ENCODE data around the gene OTC. TPM values are rescaled to one million over a fixed set of nuclear protein-coding genes. Genes with fewer than 3 reads are reported as not detected.
A peak's percentile ranks its signal among the peaks of the same experiment; 100 is the strongest.

The OTC gene
- total RNA-seq: not detected

DNA sequence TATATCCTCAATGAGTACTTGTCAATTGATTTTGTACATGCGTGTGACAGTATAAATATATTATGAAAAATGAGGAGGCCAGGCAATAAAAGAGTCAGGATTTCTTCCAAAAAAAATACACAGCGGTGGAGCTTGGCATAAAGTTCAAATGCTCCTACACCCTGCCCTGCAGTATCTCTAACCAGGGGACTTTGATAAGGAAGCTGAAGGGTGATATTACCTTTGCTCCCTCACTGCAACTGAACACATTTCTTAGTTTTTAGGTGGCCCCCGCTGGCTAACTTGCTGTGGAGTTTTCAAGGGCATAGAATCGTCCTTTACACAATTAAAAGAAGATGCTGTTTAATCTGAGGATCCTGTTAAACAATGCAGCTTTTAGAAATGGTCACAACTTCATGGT is at the start of gene OTC:
Gene OTC, plus strand, starts transcription at position 243 of the 400 bp plus-strand sequence. Its CDS starts 93 bp downstream, at position 336.
- no peak for DNase-seq

DNA sequence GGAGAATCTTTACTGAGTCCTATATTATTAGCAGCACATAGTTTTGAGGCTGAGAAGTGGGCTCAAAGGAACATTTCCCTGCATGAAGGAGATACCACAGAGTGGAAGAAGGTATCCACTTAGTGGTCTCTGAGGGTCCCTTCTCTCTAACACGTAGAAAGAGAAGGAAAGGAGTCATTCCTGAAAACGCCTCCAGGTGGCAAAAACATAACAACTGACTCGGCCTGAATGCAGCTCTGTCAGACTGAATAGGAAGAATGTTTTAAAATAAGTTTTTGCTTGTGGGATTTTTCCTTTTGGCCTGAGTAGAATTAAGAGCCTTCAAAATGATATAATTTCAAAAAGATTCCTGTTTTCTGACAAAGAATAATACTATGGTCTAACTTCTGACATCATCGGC is 48.4 kb upstream of the OTC start:
- DNase-seq: peak; percentile 21

DNA sequence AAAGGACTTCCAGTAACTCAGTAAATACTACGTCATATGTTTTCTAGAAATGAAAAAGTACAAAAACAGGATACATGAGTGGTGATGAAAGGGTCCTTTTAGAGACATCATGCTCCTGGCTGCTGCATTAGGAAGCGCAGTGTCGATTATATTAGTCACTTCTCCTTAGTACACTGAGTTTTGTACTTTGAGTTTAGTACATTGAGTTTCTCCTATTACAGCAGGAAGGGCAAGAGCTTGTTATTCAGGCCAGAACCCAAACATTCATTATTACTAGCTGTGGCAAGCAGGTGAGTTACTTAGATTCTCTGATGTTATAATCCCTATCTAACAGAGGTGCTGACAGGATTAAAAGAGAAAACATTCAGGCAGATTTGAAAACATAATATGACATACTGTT is 46.4 kb upstream of the OTC start:
- no peak for DNase-seq

DNA sequence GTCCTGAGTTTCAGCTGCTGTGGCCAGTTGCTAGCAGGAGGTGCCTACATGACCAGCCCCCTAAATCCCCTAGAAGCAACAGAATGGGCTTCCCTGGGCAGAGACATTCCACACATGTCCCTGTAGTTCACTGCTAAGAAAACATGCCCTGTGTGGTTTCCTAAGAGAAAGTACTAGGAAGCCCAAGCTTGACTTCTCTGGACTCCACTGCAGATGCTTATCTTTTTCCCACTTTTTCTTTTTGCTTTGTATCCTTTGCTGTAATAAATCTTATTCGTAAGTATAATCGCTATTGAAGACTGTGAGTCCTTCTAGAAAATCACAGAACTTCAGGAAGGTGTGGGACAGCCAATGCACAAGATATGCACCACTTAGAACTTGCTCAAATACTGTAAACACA is 40.7 kb upstream of the OTC start:
- DNase-seq: no peak

DNA sequence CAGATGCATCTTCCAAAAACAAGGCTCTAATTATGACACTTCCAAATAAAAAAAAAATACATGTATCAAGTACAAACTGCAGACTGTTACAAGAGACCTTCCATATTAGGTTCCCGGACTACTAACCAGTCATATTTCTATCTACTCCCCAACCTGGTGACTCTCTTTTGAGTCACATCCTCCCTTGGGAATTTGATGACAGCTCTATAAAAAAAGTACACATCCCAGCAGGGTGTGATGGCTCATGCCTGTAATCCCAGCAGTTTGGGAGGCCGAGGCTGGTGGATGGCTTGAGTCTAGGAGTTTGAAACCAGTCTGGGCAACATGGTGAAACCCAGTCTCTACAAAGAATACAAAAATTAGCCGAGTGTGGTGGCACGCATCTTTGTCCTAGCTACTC is 40.0 kb upstream of the OTC start:
- DNase-seq: no peak

DNA sequence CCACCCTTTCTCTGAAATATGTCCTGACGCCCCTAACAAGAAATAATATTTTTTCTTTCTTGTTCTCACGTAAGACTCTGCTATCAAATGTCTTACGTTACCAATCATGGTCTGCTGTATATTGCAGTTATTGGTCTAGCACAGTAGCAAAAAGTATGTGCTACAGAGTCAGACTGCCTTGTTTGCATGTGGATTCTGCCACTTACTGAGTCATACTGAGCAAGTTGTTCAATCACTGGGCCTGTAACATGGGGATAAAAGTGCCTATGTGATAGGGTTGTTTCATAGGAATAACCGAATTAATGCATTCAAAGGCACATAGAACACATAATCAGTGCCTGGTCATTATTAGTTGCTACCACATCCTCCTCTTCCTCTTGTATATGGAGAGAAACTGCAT is 39.2 kb upstream of the OTC start:
- DNase-seq: no peak

DNA sequence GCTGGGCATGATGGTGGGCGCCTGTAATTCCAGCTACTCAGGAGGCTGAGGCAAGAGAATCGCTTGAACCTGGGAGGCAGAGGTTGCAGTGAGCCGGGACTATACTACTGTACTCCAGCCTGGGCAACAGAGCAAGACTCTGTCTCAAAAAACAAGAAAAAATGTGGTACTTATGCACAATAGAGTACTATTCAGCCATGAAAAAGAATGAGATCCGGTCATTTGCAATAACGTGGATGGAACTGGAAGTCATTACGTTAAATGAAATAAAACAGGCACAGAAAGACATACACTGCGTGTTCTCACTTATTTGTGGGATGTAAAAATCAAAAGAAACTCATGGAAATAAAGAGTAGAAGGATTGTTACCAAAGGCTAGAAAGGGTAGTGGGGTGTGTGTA is 37.2 kb upstream of the OTC start:
- no peak for DNase-seq

DNA sequence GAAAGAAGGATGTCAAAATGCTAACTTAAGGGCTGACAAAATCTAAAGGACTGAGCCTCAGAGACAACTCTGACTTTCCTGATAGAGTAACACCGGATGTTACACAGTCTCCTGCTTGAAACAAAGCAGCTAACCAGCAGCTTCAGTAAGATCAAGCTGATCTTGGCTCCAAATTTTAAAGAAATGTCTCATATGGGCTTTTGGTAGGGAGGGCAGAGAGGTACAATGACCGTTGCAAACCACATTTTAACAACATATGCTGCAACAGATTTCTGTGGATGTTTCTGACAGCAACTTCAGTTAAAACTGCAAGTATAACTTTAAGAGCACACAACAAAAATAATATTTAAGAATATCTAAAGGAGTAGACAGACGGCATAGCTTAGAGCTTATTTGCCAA is 34.2 kb upstream of the OTC start:
- no peak for DNase-seq

DNA sequence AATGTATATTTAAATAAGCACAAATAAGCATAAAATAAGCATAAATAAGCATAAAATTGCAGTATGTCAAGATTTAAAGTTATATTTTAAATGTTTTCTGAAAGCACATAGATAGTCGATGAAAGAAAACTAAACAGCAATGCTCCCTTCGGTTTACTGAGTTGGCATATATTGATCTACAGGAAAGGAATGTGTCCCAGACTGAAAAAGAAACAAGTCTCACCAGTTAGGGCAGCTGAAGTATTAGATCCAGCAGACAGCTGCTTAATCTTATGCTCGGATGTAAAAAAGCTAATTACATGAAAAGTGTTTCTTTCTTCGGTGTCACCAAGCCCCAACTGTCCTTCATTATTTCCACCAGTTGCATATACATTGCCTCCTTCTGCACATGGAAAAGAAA is 33.8 kb upstream of the OTC start:
- no peak for DNase-seq

DNA sequence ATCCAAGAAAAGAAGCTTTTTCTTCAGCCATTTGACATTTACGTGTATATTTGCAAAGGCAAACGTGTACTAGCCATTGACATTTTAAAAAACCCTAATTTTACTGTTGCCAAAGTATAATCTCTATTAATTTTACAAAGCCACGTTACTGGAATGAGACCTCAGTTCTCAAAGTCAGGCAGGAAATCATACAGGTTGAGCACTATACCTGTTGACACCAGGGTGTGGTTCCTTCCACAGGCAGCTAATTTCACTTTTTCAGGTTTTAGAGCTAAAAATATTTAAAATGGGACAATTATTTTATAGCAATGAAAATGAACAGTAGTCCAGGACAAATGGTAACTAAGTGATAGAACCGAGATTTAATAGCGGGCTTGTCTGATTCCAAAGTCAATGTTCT is 31.6 kb upstream of the OTC start:
- no peak for DNase-seq

DNA sequence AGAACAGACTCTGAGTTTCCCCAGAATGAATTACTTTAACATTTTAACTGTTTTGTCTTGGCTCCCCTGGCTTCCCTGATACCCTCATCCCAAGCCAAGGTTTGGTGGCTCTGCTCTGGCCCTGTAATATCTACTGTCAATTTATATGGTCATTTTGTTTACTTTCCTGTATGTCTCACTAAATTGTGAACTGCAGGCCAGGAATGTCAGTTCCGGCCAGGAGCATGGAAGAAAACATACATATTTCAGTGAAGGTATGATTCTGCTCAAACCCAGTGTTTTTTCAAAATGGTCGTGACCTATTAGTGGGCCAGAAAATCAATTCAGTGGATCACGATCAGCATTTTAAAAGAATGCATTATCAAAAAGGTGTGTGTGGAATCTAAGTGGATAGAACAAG is 26.3 kb upstream of the OTC start:
- DNase-seq: no peak

DNA sequence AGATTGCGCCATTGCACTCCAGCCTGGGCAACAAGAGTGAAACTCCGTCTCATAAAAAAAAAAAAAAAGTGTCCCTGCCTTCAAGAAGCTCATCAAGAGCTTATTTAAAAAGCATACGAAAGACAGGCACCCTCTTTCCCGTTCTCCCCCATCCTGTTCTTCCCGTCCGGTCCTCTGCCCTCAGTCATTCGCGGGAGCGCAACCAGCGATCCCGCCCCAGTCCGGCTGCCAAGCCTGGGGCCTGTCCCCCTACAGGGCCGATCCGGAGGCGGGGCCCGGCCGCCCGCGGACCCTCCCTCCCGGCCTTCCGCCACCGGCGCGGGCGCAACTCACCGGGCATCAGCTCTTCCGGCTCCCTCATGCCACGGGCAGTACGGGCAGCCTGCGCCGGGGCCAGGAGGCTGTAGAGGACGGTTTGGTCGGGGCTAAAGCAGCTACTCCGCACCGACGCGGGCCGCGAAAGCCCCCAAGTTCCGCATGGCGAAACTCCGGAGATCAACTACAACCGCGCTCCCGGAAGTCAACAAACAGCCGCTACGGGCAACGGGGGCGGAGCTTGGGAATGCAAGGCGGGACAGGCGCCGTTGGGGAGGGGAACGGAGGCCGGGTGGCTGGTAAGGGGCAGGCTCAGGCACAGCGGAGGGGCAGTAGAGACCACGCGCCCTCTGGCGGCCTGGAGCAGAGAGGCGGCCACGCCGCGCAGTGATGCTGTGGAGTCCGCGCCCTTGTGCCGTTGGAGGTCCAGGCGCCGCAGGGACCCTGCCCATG is 25.2 kb upstream of the OTC start, which contains the start of gene RPGR:
Gene RPGR, minus strand, starts transcription at position 503 of the 768 bp plus-strand sequence. Its CDS starts 142 bp downstream, at position 361.
- DNase-seq: peak; percentile 97

DNA sequence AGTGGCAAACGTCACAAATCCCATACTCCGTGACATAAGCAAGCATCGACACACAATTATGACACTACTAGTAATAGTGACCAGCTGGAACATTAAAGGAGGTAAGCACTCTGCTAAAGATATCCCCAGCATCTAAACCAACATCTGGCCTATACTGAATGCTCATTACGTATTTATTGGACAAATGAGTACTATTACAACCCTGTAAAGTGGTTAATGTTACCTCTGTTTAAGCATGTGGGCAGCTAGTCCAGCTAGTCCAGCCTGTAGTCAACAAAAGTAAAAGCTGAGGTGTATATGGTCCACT is 24.7 kb upstream of the OTC start:
- DNase-seq: no peak

DNA sequence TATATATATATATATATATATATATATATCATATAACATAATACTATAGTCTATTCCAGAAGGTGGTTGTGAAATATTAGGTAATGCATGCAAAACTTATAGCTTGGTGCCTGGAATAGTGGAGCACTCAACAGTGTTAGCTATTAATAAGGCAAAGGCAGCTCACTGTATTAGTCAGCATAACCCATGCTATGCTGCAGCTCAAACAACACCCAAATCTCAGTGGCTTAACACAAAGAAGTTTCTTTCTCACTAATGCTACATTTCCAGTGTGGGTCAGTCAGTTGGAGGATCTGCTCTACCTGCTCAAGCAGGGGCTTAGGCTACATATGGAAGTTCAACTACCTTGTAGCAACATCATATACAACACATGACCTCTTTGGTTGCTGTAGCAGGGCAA is 19.9 kb upstream of the OTC start:
- no peak for DNase-seq

DNA sequence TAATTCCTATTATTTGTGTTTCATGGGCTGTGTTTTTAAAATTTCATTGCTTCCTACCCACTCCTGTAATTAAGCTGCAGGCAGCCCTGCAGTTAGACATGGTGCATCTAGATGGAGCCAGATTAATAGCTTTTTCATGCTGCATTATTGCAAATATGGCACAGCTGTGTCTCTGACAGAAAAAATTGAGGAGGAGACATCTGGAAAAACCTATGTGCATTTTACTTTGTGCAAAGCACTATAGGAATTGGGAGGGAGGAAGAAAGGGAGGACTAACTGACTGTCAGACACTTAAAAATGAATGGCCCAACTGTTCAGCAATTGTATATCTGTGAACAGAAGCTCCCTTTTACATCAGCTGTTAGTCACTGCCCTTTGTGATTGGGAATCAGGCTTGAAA is 17.0 kb upstream of the OTC start:
- peak; percentile 68 for DNase-seq

DNA sequence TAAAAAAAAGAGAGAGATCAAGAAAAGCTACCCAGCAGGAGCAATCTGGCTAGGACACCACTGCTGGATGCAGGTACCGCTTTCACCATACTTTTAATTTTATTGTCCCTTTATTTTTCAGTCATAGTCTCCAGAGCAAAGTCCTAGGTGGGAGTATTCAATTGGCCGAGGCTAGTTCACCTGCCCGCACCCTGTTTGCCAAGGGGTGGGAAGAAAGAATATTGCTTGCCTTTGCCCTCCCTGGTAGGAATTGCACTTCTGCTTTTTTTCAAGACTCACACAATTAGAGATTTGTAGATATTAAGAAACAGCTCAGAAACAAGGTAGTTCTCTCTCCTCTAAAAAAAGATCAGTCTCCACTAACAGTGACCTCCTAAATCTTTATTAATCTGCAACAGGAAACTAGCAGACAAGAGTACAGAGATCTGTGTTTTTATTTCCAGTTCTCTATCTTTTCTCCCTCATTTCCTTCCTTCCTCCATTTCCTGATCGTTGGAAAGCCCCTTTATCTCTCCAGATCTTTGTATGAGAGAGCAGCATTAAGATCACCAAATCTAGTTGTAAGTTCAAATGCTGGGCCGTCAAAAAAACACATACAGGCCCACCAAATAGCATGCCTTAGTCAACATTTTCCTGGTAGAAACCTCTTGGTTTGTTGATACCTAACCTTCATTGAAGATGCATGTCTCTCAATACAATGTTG is 15.7 kb upstream of the OTC start:
- no peak for DNase-seq

DNA sequence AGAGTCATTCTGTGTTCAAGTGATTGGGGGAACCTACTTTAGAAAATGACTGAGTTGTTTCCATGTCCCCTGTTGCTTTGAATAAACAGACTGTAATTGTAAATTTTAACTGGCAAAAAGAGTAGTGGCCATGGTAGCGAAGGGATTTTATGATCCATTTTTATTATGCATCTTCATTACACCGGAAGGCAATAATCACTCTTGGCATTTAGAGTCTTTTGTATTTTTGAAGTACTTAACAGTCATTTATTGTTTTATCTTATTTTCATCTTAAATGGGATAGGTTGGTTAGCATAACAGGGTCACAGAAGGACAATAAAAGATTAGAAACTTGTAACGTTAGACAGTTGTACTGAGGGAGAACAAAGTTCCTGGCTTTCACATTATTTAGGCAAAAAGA is 11.0 kb upstream of the OTC start:
- DNase-seq: no peak

DNA sequence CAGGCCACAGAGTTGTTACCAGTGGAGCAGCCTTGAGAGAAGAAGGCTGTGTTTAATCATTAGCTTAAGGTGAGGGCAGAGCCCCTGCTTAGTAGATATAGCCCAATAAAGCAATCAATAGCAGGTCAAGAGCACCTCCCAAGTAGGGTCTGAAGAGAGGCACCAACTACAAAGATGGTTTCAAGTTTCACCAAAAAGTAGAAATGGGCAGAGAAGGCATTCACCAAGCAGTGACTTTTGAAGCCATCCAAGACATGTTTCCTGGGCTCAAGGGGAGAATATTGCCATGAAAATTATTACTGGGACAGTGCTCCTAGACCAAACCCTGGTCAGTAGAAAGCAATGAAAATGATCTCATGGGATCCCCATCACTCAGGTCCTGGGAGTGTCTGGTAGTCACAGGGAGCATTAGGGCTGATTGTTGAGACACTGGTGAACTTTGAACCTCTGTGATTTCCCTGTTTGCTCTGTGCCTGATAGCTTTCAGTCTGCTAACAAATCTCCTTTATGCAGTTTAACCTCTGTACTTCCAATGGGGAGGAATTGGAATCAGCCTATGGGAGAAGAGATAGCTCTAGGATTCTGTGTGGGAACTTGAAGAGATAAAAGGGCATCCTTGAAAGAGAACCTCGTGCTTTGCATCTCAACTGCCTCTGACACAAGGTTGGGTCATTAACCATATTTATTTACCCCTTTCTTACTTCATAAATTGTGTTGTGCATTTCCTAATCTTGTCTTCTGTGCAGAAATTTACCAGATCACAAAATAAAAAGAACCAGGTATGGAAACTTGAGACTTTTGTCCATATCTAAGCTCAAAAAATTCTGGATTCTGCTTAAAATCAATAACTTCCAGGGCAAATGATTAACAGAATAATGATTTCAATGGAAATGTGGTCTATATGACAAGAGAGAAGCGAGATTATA is 9.3 kb upstream of the OTC start:
- no peak for DNase-seq

DNA sequence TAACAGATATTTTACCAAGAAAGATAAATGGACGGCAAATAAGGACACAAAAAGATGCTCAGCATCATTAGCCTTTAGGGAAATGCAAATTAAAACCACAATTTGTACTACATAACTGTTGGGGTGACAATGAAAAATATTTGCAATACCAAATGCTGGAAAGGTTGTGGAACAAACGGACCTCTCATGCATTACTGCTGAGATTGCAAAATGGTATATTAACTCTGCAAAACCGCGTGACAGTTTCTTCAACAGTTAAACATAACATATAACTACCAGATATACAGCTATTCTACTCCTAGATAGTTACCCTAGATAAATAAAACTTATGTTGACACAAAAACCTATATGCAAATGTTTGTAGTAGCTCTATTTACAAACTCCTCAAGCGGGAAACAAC is 6.3 kb upstream of the OTC start:
- DNase-seq: no peak

DNA sequence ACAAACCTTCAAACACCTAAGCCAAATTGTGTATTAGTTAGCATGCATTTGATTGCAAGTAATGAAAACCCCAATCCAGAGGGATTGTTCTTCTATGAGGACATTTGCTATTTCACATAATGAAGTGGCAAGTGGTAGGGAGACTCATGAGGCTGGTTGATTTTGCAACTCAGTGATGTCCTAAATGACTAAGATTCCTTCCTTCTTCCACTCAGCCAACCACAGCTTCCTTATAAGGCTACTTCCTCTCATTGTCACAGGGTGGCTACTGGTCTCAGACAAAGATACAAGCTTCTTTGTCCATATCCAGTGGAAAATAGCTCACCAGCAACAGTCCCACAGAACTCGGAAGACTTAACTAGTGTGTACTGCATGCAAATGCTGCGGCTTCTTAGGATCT is 5.3 kb upstream of the OTC start:
- DNase-seq: no peak

DNA sequence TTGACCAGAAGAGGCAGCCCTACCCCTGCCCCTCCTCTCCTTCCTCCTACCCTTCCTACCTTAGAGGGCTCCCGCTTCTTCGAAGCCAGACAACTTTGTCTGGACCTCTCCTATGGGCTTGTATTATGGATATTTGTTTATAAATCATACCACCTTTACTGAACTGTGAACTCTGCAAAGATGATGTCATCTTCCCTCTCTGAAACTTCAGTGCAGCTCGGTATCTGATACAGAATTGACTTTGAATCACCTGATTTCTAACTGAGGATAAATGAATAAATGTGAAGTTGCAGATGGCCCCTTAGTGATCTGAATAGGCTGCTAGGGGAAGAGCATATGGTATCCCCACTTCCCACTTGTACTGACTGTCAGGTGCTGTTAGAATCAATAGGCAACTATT is 1.1 kb upstream of the OTC start:
- no peak for DNase-seq

DNA sequence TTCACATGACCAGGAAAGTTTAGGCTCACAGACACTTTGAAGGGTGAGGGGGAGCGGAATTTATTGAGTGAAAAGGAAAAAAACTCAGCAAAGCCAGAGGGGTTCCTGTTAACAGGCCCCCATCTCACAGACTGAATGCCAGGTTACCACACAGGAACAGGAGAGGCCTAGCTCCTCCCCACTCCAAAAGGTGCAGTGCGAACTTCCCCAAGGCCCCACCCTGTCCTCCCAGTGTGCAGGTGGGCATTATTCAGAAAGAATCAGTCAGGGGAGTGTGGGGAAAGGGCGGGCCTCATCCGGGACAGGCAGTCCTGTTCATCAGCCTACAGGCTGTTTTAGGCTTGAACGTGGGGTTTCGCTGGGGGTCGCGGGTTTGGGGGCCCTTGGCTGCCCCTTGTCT is 4.0 kb downstream of the OTC start:
- DNase-seq: no peak

Data from tongue (tissue), 2 donors.